ENCODE measurements around the gene UBXN11. TPM values are rescaled to one million over a fixed set of nuclear protein-coding genes. Genes with fewer than 3 reads are reported as not detected.

The UBXN11 gene
- total RNA-seq, 4 donors from 2014 or later: 4.9 to 17.9 (median 12.0) TPM

DNA sequence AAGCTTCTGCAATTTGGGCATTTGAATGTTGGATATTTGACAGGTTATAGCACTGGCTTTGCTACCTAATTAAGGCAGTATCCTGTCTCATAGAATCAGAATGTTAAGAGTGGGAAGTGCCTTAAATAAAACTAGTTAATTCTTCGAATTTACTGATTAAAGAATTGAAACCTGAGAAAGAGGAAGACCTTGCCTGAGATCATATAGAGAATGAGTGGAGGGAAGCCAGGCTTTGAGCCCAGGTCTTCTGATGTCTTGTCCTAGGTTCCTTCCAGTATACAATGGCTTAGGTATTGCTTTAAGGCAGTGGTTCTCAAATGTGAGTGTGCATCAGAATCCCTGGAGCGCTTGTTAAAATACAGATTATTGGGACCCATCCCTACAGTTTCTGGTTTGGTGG is 47.4 kb downstream of the UBXN11 start:
- no peak for DNase-seq
- TF ChIP-seq POLR2AphosphoS5 (IDR thresholded peaks at IDR 0.05): no peak
- no peak for TF ChIP-seq EP300 (IDR thresholded peaks at IDR 0.05; ENCODE audit: low read depth)
- no peak for TF ChIP-seq CTCF (IDR thresholded peaks at IDR 0.05)
- TF ChIP-seq POLR2A (IDR thresholded peaks at IDR 0.05): no peak
- H3K27ac ChIP-seq: no peak overlapping the region
- H3K9me3 ChIP-seq: no peaks in the 10 kb centered on the region
- H3K4me3 ChIP-seq: no peak overlapping the region
- no peaks in the 10 kb centered on the region for H3K4me1 ChIP-seq
- no peaks in the 10 kb centered on the region for H3K27me3 ChIP-seq
- intact Hi-C loops (cut with DNase I; ENCODE audit: low total_unique reads) (no loop called here), in situ Hi-C loops (cut with MboI; ENCODE audit: low pct_ligation_motif_present in 1 of 4, low pct_unique_long_range_greater_than_20kb in 1 of 4, low sequenced_read_pairs in 3 of 4) (no loop called here)
- peaks cover 0 to 22% (median 5%) of the 10 kb centered on the region in 4 donors for H3K36me3 ChIP-seq
- 82 to 100% methylated on average over 2 of the region's 2 CpGs for WGBS, 2 donors (ENCODE audit: low coverage in 1 of 2)

DNA sequence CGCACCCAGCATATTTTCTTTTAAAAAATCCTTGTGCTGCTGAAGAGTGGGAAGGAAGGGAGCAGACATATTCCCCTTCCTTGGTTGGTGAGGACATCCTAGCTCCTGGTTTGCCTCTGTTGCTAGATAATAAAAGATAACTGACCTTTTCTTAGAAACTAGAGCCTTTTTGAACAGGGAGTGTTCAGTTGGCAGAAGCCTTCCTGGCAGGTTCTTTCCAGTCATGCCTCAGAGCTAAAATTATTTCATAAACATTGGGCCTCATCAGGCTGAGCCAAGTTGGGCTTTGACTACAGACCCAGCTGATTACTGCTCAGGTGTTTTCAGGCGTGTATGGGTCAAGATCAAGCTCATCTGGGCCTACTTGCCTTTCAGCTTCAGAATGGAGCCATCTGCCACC is 49.2 kb downstream of the UBXN11 start:
- in situ Hi-C loops (cut with MboI; ENCODE audit: low pct_ligation_motif_present in 1 of 4, low pct_unique_long_range_greater_than_20kb in 1 of 4, low sequenced_read_pairs in 3 of 4) (no loop called here), intact Hi-C loops (cut with DNase I; ENCODE audit: low total_unique reads) (no loop called here)
- Histone ChIP-seq H3K4me1 (no peaks in the 10 kb centered on the region), H3K27ac (no peak overlapping the region), H3K27me3 (no peaks in the 10 kb centered on the region), H3K36me3 (peaks cover 0 to 22% (median 3%) of the 10 kb centered on the region in 4 donors), H3K9me3 (no peaks in the 10 kb centered on the region), H3K4me3 (no peak overlapping the region)
- WGBS, 2 donors (ENCODE audit: low coverage in 1 of 2): 100% methylated on average over 1 to 2 of the region's 2 CpGs
- no peak for TF ChIP-seq POLR2AphosphoS5 (IDR thresholded peaks at IDR 0.05)
- no peak for TF ChIP-seq CTCF (IDR thresholded peaks at IDR 0.05)
- no peak for TF ChIP-seq EP300 (IDR thresholded peaks at IDR 0.05; ENCODE audit: low read depth)
- no peak for TF ChIP-seq POLR2A (IDR thresholded peaks at IDR 0.05)
- no peak for DNase-seq

GRCh38 chr1:26254404-26254803 is 52.0 kb downstream of the UBXN11 start:
- Histone ChIP-seq H3K27ac (no peak overlapping the region), H3K9me3 (no peaks in the 10 kb centered on the region), H3K4me1 (no peaks in the 10 kb centered on the region), H3K36me3 (peaks cover 0 to 21% (median 2%) of the 10 kb centered on the region in 4 donors), H3K27me3 (no peaks in the 10 kb centered on the region), H3K4me3 (no peak overlapping the region)
- no peak for TF ChIP-seq CTCF (IDR thresholded peaks at IDR 0.05)
- no peak for TF ChIP-seq POLR2A (IDR thresholded peaks at IDR 0.05)
- TF ChIP-seq POLR2AphosphoS5 (IDR thresholded peaks at IDR 0.05): no peak
- TF ChIP-seq EP300 (IDR thresholded peaks at IDR 0.05; ENCODE audit: low read depth): no peak
- intact Hi-C loops (cut with DNase I; ENCODE audit: low total_unique reads) (no loop called here), in situ Hi-C loops (cut with MboI; ENCODE audit: low pct_ligation_motif_present in 1 of 4, low pct_unique_long_range_greater_than_20kb in 1 of 4, low sequenced_read_pairs in 3 of 4) (no loop called here)
- no peak for DNase-seq
- whole genome bisulfite sequencing, 2 donors (ENCODE audit: low coverage in 1 of 2): 94 to 100% methylated on average over 1 to 3 of the region's 3 CpGs

GRCh38 chr1:26252718-26253117 is 53.7 kb downstream of the UBXN11 start:
- no peaks in the 10 kb centered on the region for H3K27me3 ChIP-seq
- no peak overlapping the region for H3K4me3 ChIP-seq
- no peak overlapping the region for H3K27ac ChIP-seq
- in situ Hi-C loops (cut with MboI; ENCODE audit: low pct_ligation_motif_present in 1 of 4, low pct_unique_long_range_greater_than_20kb in 1 of 4, low sequenced_read_pairs in 3 of 4): no loop called here
- DNase-seq: no peak
- H3K36me3 ChIP-seq: peaks cover 0 to 6% (median 0%) of the 10 kb centered on the region in 4 donors
- intact Hi-C loops (cut with DNase I; ENCODE audit: low total_unique reads): no loop called here
- WGBS, 2 donors (ENCODE audit: low coverage in 1 of 2): 70 to 72% methylated on average over 7 of the region's 7 CpGs
- TF ChIP-seq CTCF (IDR thresholded peaks at IDR 0.05) (no peak), POLR2A (IDR thresholded peaks at IDR 0.05) (no peak), EP300 (IDR thresholded peaks at IDR 0.05; ENCODE audit: low read depth) (no peak), POLR2AphosphoS5 (IDR thresholded peaks at IDR 0.05) (no peak)
- no peaks in the 10 kb centered on the region for H3K4me1 ChIP-seq
- H3K9me3 ChIP-seq: no peaks in the 10 kb centered on the region
